Osteocyte (in vitro differentiated cells): Measurements from ENCODE around the gene PDE3A. TPM values are rescaled to one million over a fixed set of nuclear protein-coding genes. Genes with fewer than 3 reads are reported as not detected.

Experiments used
- DNase-seq: peaks from one replicate; pipeline ENCODE4 v3.0.0; 2021; ENCODE audit warnings: mixed read lengths; ENCODE audit not compliant: unreplicated experiment; ENCODE audit errors: extremely low spot score
- H3K27ac Mint-ChIP-seq: one replicate; pipeline ENCODE4 v1.8.0; 2021; ENCODE audit warnings: mild to moderate bottlenecking, mixed read lengths; ENCODE audit not compliant: unreplicated experiment
- H3K27me3 Mint-ChIP-seq: one replicate; pipeline ENCODE4 v1.8.0; 2021; ENCODE audit warnings: mixed read lengths; ENCODE audit not compliant: unreplicated experiment
- H3K36me3 Mint-ChIP-seq: one replicate; pipeline ENCODE4 v1.8.0; 2021; ENCODE audit warnings: mixed read lengths; ENCODE audit not compliant: unreplicated experiment
- H3K4me1 Mint-ChIP-seq: one replicate; pipeline ENCODE4 v1.8.0; 2021; ENCODE audit warnings: mixed read lengths; ENCODE audit not compliant: unreplicated experiment
- H3K4me3 Mint-ChIP-seq: one replicate; pipeline ENCODE4 v1.8.0; 2021; ENCODE audit warnings: mild to moderate bottlenecking, moderate library complexity, mixed read lengths; ENCODE audit not compliant: unreplicated experiment
- H3K9me3 Mint-ChIP-seq: one replicate; pipeline ENCODE4 v1.8.0; 2021; ENCODE audit warnings: mixed read lengths; ENCODE audit not compliant: unreplicated experiment
- CTCF ChIP-seq: fragments of 200-600 bp; sonication (generic); IDR thresholded peaks from 2 replicates; pipeline ENCODE4 v1.5.0; 2021; ENCODE audit warnings: antibody characterized with exemption, mild to moderate bottlenecking, moderate library complexity
- total RNA-seq: library from RNA; stranded (reverse); gene quantifications from 2 replicates; pipeline ENCODE4 v1.2.1, GENCODE V29; 2021

The PDE3A gene
- total RNA-seq, 1 donor from 2014 or later, result 27.8 TPM

GRCh38 chr12:20457582-20457981, 89.2 kb downstream of the PDE3A start:
- Mint-ChIP-seq H3K27ac (no peak overlapping the region), H3K9me3 (no peaks in the 10 kb centered on the region), H3K4me3 (no peak overlapping the region), H3K36me3 (peaks cover 2% of the 10 kb centered on the region), H3K27me3 (no peaks in the 10 kb centered on the region), H3K4me1 (peaks cover 30% of the 10 kb centered on the region)
- no peak for DNase-seq
- TF ChIP-seq CTCF, result no peak

- TF ChIP-seq CTCF, result no peak
- no peak overlapping the region for H3K27ac Mint-ChIP-seq
- no peaks in the 10 kb centered on the region for H3K27me3 Mint-ChIP-seq
- peaks cover 30% of the 10 kb centered on the region for H3K4me1 Mint-ChIP-seq
- no peak overlapping the region for H3K4me3 Mint-ChIP-seq
- H3K36me3 Mint-ChIP-seq, result peaks cover 2% of the 10 kb centered on the region
- no peaks in the 10 kb centered on the region for H3K9me3 Mint-ChIP-seq
- DNase-seq, result no peak
Measured at GRCh38 chr12:20458011-20458410, 89.7 kb downstream of the PDE3A start.

GRCh38 chr12:20459920-20460319, 91.6 kb downstream of the PDE3A start:
- DNase-seq, result no peak
- H3K27me3 Mint-ChIP-seq, result no peaks in the 10 kb centered on the region
- no peak overlapping the region for H3K4me3 Mint-ChIP-seq
- no peak overlapping the region for H3K27ac Mint-ChIP-seq
- peaks cover 34% of the 10 kb centered on the region for H3K4me1 Mint-ChIP-seq
- TF ChIP-seq CTCF, result no peak
- no peaks in the 10 kb centered on the region for H3K36me3 Mint-ChIP-seq
- H3K9me3 Mint-ChIP-seq, result no peaks in the 10 kb centered on the region

GRCh38 chr12:20460956-20461355, 92.6 kb downstream of the PDE3A start:
- no peak for TF ChIP-seq CTCF
- Mint-ChIP-seq H3K9me3 (no peaks in the 10 kb centered on the region), H3K36me3 (no peaks in the 10 kb centered on the region), H3K4me3 (no peak overlapping the region), H3K27me3 (no peaks in the 10 kb centered on the region), H3K27ac (no peak overlapping the region), H3K4me1 (peaks cover 31% of the 10 kb centered on the region)
- no peak for DNase-seq

- no peaks in the 10 kb centered on the region for H3K36me3 Mint-ChIP-seq
- H3K4me3 Mint-ChIP-seq, result no peak overlapping the region
- peaks cover 37% of the 10 kb centered on the region for H3K4me1 Mint-ChIP-seq
- H3K27ac Mint-ChIP-seq, result no peak overlapping the region
- no peak for DNase-seq
- H3K9me3 Mint-ChIP-seq, result no peaks in the 10 kb centered on the region
- H3K27me3 Mint-ChIP-seq, result no peaks in the 10 kb centered on the region
- TF ChIP-seq CTCF, result peak; percentile 73
Measured at GRCh38 chr12:20463913-20464524, 95.7 kb downstream of the PDE3A start.
